K562 (cell line): Measurements from ENCODE around the gene JMJD1C.

Experiments used
- CEBPB ChIP-seq: fragments of 450-650 bp; IDR thresholded peaks from 2 replicates; pipeline ENCODE4 v1.6.1; 2016; ENCODE audit warnings: missing genetic modification characterization, missing compliant biosample characterization
- HNRNPH1 ChIP-seq: fragments of 200-400 bp; formaldehyde crosslinking; optimal IDR thresholded peaks from 2 replicates; pipeline ENCODE3; 2017; ENCODE audit warnings: low read depth, mild to moderate bottlenecking, low read length, moderate library complexity
- POLR2AphosphoS5 ChIP-seq: IDR thresholded peaks from 2 replicates; pipeline ENCODE4 v1.6.1; 2011; ENCODE audit warnings: mild to moderate bottlenecking, low read depth, low read length, moderate library complexity; ENCODE audit not compliant: control insufficient read depth, insufficient read depth
- TF ChIP-seq, protein P1 (sequence below): fragments of 450-650 bp; IDR thresholded peaks from 2 replicates; pipeline ENCODE4 v1.6.1; 2016; ENCODE audit warnings: low read depth, mild to moderate bottlenecking, moderate library complexity
- TF ChIP-seq, protein P2 (sequence below), 2 experiments: fragments of 450-650 bp; formaldehyde crosslinking in 1 of 2; IDR thresholded peaks; 2 replicates each; pipeline versions ENCODE4 v1.4.0 to v1.6.1; 2014 to 2020; ENCODE audit warnings: mild to moderate bottlenecking in 2 of 2, borderline replicate concordance in 1 of 2, low read depth in 1 of 2
- TF ChIP-seq, protein P3 (sequence below), 3 experiments: IDR thresholded peaks in 2 of 3; conservative IDR thresholded peaks in 1 of 3; 2 replicates each; pipeline ENCODE4 v1.5.1; 2011 to 2012; ENCODE audit warnings: low read length in 3 of 3, mild to moderate bottlenecking in 3 of 3, control low read depth in 2 of 3, improper control_type of control experiment in 1 of 3, inconsistent platforms in 1 of 3, low read depth in 1 of 3, mixed read lengths in 1 of 3, moderate library complexity in 1 of 3; ENCODE audit not compliant: insufficient read depth in 2 of 3
- TF ChIP-seq, protein P4 (sequence below): sonication (generic); formaldehyde crosslinking; IDR thresholded peaks from 2 replicates; pipeline ENCODE4 v1.8.1; 2023; ENCODE audit warnings: mild to moderate bottlenecking, missing genetic modification reagents

DNA sequence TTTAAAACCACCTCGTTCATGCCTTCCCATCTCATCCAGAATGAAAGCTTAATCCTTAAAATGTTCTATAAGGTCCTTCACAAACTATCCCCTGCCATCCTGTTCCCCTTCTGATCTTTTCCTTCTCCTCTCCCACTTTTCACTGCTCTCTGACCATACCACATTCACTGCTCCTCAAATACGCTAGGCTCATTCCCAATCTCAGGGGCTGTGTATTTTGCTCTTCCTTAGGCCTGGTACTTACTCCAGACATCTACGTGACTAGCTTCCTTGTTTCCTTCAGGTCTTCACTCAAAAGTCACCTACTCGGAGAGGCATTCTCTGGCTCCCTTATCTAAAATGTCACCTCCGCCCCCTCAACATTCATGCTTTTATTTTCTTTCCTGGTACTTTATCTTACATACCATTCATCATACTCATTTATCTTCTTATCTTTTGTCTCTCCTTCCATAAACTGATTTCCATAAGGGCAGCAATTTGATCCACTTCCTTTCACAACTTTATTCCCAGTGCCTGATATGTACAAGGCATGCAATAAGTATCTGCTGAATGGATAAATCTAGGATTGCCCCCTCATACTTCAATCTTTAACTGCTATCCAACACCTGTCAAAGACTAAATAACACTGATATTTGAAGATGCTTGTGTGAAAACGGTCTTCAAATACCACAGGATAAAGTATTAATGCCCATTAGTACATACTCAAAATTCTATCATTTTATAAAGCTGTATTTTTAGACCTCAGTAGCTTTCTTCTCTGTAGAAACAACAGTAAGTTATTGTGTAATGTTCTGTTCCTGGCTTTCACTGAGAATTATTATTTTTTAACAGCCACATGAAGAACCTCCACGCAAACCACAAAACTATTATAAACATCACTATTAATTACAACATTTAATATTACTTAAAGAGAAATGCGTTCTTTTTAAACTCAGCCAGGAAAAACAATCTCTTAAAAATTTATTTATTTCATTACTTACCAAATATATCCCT, 27.0 kb downstream of the JMJD1C start:
- TF ChIP-seq POLR2AphosphoS5 (no peak), HNRNPH1 (no peak), CEBPB (tag) (no peak; the same call in 1 of the 2 replicates)
- TF ChIP-seq, protein P1, sequence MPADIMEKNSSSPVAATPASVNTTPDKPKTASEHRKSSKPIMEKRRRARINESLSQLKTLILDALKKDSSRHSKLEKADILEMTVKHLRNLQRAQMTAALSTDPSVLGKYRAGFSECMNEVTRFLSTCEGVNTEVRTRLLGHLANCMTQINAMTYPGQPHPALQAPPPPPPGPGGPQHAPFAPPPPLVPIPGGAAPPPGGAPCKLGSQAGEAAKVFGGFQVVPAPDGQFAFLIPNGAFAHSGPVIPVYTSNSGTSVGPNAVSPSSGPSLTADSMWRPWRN, result no peak
- TF ChIP-seq, protein P2, sequence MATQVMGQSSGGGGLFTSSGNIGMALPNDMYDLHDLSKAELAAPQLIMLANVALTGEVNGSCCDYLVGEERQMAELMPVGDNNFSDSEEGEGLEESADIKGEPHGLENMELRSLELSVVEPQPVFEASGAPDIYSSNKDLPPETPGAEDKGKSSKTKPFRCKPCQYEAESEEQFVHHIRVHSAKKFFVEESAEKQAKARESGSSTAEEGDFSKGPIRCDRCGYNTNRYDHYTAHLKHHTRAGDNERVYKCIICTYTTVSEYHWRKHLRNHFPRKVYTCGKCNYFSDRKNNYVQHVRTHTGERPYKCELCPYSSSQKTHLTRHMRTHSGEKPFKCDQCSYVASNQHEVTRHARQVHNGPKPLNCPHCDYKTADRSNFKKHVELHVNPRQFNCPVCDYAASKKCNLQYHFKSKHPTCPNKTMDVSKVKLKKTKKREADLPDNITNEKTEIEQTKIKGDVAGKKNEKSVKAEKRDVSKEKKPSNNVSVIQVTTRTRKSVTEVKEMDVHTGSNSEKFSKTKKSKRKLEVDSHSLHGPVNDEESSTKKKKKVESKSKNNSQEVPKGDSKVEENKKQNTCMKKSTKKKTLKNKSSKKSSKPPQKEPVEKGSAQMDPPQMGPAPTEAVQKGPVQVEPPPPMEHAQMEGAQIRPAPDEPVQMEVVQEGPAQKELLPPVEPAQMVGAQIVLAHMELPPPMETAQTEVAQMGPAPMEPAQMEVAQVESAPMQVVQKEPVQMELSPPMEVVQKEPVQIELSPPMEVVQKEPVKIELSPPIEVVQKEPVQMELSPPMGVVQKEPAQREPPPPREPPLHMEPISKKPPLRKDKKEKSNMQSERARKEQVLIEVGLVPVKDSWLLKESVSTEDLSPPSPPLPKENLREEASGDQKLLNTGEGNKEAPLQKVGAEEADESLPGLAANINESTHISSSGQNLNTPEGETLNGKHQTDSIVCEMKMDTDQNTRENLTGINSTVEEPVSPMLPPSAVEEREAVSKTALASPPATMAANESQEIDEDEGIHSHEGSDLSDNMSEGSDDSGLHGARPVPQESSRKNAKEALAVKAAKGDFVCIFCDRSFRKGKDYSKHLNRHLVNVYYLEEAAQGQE (IDR thresholded peaks at IDR 0.05; ENCODE audit: borderline replicate concordance), result no peak
- TF ChIP-seq, protein P2 (CRISPR knock-in tag; IDR thresholded peaks at IDR 0.05; ENCODE audit: low read depth), result no peak
- TF ChIP-seq, protein P3, sequence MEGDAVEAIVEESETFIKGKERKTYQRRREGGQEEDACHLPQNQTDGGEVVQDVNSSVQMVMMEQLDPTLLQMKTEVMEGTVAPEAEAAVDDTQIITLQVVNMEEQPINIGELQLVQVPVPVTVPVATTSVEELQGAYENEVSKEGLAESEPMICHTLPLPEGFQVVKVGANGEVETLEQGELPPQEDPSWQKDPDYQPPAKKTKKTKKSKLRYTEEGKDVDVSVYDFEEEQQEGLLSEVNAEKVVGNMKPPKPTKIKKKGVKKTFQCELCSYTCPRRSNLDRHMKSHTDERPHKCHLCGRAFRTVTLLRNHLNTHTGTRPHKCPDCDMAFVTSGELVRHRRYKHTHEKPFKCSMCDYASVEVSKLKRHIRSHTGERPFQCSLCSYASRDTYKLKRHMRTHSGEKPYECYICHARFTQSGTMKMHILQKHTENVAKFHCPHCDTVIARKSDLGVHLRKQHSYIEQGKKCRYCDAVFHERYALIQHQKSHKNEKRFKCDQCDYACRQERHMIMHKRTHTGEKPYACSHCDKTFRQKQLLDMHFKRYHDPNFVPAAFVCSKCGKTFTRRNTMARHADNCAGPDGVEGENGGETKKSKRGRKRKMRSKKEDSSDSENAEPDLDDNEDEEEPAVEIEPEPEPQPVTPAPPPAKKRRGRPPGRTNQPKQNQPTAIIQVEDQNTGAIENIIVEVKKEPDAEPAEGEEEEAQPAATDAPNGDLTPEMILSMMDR (IDR thresholded peaks at IDR 0.05 in 2 of 3, conservative IDR thresholded peaks at IDR 0.05 in 1 of 3; ENCODE audit: insufficient read depth in 2 of 3, low read depth in 1 of 3, low read length in 3 of 3), result no peak
- TF ChIP-seq, protein P4, sequence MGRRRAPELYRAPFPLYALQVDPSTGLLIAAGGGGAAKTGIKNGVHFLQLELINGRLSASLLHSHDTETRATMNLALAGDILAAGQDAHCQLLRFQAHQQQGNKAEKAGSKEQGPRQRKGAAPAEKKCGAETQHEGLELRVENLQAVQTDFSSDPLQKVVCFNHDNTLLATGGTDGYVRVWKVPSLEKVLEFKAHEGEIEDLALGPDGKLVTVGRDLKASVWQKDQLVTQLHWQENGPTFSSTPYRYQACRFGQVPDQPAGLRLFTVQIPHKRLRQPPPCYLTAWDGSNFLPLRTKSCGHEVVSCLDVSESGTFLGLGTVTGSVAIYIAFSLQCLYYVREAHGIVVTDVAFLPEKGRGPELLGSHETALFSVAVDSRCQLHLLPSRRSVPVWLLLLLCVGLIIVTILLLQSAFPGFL (CRISPR knock-in tag), result no peak
